OCI-LY3 (cell line): Measurements from ENCODE around the gene RBM42.

Experiments
- EZH2phosphoT487 ChIP-seq: fragments of 200-600 bp; shearing (Covaris generic); IDR thresholded peaks from 2 replicates; pipeline ENCODE4 v1.6.1; 2018; ENCODE audit warnings: antibody characterized with exemption, mixed run types, low read depth
- TF ChIP-seq, protein P1 (sequence below): fragments of 200-600, 300-600 bp; sonication (generic); IDR thresholded peaks from 2 replicates; pipeline ENCODE4 v1.5.1; 2014; ENCODE audit warnings: antibody characterized with exemption, low read length, low read depth

DNA sequence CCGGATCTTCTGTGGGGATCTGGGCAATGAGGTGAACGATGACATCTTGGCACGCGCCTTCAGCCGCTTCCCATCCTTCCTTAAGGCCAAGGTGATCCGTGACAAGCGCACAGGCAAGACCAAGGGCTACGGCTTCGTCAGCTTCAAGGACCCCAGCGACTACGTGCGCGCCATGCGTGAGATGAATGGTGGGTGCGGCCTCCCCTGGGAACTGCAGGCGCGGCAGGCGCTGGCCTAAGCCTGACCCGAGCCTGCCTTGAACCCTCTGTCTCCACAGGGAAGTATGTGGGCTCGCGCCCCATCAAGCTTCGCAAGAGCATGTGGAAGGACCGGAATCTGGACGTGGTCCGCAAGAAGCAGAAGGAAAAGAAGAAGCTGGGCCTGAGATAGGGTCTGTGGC, 8.3 kb downstream of the RBM42 start:
- TF ChIP-seq EZH2phosphoT487: no peak
- TF ChIP-seq, protein P1, sequence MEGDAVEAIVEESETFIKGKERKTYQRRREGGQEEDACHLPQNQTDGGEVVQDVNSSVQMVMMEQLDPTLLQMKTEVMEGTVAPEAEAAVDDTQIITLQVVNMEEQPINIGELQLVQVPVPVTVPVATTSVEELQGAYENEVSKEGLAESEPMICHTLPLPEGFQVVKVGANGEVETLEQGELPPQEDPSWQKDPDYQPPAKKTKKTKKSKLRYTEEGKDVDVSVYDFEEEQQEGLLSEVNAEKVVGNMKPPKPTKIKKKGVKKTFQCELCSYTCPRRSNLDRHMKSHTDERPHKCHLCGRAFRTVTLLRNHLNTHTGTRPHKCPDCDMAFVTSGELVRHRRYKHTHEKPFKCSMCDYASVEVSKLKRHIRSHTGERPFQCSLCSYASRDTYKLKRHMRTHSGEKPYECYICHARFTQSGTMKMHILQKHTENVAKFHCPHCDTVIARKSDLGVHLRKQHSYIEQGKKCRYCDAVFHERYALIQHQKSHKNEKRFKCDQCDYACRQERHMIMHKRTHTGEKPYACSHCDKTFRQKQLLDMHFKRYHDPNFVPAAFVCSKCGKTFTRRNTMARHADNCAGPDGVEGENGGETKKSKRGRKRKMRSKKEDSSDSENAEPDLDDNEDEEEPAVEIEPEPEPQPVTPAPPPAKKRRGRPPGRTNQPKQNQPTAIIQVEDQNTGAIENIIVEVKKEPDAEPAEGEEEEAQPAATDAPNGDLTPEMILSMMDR: no peak
